GM19193 (cell line): Measurements from ENCODE around the gene DNPEP.

Experiments
- POLR2A ChIP-seq: IDR thresholded peaks from 4 replicates; pipeline ENCODE4 v1.6.1; 2011; ENCODE audit not compliant: insufficient read depth, insufficient read length; ENCODE audit errors: extremely low read depth

Gene DNPEP

DNA sequence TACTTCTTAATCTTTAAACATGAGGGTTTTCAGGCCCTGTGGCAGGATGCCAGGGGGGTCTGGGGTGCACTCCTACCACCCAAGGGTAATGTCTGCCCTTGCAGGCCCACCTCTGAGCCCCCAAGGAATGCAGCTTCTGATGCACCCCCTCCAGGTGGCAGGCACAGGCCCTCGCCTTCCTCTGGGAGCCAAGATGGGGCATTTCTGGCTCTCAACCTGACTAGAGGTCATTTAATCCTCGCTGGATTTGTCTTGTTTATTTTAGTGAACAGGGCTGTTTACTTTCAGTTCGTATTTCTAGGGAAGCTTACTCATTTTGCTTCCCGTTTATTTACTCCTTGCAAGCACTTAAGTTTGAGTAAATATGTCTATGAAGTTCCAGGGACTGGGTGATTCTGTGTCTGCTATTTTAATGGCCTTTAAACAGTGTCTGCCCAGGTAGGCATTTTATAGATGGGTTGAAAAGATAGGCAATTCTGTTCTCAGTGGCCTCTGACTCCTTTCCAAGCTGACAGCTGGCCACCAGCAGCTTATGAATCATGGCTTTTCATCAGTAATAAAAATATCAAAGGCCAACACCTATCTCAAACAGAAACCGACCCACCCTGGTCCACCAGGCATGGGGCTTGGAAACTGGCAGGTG lies 11.1 kb upstream of the DNPEP start:
- TF ChIP-seq POLR2A = no peak

DNA sequence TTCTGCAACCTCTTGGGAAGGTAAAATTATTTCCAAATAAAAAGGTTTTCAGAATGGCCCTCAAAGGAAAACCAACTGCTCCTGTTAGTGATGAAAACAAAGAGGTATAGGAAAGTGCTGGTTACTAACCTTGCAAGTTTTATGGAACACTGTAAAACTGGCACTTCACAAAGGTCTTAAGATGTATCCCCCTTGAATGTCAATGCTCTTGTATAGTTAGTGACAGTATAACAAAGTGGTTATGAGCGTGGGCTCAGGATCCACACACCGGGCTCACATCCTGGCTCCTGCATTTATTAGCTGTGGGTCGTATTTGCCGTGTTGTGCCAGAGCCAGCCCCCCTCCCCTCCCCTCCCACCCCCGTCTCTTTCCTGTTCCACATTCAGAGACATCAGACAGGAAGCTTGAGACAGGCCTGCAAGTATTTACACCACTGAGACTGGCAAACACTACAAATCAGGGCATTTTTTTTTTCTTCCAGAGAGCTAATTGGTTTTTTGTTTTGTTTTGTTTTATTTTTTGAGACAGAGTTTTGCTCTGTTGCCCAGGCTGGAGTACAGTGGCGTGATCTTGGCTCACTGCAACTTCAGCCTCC lies 9.2 kb upstream of the DNPEP start:
- TF ChIP-seq POLR2A = no peak

DNA sequence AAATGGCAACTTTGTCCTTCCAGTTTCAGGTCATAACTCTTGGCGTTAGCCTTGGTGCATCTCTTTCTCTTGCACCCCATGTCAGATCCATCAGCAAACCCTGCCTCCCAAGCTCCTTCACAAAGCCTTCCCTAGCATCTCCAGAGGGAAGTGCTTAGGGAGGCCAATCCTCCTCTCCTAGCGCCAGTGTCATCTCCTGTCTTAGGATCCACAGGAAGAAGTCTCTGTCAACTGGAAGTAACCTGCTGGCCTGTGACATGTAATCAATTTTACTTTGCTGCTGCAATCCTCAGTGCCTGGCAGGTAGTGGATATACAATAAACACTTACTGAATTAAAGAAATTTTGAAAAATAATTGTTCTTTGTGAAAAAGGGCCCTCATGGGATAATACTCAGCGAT lies 7.9 kb upstream of the DNPEP start:
- TF ChIP-seq POLR2A = no peak

DNA sequence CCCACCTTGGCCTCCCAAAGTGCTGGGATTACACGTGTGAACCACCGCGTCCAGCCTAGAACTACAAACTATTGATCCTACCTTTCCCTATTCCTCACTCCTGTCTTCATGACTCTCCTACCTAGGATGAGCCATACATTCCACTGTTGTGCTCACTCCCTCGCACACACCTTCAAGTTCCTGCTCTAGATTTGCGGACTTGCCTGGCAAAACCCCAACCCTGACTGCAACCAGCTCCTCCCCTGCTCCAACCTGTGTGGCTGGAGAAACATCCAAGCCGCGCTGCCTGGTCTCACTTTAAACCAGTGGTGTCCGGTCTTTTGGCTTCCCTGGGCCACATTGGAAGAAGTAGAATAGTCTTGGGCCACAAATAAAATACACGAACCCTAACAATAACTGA lies 5.0 kb upstream of the DNPEP start:
- no peak for TF ChIP-seq POLR2A

DNA sequence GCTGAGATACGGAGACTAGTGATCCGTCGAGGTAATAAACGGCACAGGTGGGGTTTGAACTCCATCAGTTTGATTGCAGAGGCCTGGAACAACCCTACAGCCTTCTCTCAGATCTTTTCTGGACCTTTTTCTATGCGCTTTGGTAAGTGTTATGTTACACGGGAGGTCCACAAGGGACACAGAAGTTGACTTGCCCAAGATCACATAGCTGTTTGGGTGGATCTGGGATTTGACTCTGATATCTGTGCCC lies 1.1 kb upstream of the DNPEP start:
- no peak for TF ChIP-seq POLR2A

DNA sequence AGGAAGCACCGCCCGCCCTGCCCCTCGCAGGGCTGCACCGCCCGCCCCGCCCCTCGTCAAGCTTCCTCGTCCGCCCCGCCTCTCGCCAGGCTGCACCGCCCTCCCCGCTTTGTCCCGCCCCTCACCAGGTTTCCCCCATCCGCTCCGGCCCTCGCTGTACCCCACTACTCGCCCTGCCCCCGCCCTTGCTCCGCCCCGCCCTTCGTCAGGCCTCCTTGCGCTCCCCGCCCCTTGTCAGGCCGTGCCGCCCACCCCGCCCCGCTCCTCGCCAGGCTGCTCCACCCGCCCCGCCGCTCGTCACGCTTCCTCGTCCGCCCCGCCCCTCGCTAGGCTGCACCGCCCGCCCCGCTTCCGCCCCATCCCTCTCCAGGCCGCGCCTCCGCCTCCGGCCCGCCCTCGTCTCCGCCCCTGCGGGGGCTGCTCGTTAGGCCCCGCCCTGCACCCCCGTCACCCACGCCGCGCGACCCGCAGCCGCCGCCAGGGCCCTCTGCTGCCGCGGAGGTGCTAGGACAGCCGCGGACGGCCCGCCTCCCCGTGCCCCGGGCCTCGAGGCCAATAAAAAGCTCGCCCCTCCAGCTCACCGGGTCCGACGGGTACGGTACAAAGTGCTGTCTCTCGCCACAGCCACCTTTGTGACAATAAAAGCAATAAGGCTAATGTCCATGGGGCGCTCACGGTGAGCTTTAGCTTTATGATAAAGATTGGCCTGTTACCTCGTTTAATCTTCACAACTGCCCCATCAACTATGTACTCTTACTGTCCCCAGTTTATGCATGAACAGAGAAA lies 602 bp upstream of the DNPEP start:
- peak; percentile 17 for TF ChIP-seq POLR2A

DNA sequence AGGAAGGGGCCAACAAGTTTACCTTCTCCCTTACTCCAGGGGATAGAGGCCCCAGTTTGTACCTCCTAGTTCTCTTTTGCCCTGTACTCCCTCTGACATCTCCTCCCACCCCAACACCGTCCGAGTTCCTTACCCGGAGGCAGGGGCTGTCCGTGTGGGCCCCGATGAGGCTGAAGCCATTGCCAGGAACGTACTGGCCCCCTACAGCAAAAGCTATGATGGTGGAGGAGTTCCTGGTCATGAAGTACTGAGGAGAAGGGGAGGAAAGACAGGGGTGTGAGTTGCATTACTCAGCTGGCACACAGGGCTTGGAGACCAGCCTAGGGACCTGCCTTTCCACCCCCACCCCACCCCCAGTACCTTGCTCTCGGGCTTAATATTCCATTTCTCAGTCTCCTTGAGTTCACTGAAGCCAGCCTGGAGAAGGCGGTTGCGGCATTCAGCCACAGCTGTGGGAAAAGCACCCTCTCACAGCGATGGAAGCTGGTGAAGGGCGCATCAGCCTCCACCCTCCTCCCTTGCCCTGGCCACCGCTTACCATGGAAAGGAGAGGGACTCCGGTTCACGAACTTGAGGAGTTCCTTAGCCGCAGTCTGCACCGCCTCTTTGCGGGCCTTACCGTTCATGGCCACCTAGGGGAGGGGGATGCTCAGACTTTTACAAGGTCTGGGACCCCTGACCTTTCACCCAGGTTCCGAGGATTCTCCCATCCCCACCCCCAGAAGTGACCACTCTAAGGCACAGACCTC lies 1.0 kb downstream of the DNPEP start:
- TF ChIP-seq POLR2A = no peak

DNA sequence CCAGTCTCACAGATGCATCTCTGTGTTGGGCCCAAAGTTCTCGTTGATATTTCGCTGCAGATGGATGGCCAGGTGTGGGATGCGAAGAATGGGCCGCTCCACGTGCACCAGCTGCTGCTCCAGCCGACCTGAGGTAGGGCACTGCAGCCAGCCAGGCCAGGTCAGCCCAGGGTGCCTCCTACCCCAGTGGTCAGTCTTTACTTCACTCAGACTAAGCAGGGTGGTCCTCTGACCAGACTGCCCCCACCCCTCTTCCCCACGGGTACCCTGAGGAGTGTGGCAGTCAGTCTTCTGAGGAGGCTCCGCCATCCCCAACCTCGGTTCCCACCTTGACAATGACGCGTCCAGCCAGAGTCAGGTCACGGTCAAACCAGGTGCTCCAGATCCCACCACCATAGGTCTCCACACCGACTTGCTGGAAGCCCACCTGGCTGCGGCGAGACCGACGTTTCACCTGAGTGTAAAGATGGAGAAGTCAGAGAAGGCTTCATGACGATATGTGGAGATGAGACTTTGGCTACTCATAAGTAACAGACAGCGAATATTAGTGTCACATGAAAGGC lies 1.7 kb downstream of the DNPEP start:
- no peak for TF ChIP-seq POLR2A

DNA sequence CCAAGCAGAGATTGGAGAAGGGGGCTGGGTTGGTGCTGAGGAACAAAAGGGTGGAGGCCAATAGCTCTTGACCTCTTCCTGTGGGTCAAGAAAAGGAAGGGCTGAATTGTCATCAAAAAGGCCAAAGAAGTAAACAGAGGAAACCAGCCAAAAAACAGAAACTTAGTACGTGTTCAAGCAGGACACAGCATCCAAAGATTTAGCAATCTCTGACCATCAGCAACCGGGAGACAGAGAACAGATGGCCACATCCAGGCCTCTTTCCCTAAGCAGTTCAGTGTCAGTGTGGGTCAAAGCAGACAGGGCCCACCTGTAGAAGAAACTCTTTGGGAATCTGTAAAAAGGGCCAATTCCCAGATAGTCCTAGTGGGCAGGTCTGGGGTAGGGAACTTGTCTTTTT lies 2.9 kb downstream of the DNPEP start:
- no peak for TF ChIP-seq POLR2A

DNA sequence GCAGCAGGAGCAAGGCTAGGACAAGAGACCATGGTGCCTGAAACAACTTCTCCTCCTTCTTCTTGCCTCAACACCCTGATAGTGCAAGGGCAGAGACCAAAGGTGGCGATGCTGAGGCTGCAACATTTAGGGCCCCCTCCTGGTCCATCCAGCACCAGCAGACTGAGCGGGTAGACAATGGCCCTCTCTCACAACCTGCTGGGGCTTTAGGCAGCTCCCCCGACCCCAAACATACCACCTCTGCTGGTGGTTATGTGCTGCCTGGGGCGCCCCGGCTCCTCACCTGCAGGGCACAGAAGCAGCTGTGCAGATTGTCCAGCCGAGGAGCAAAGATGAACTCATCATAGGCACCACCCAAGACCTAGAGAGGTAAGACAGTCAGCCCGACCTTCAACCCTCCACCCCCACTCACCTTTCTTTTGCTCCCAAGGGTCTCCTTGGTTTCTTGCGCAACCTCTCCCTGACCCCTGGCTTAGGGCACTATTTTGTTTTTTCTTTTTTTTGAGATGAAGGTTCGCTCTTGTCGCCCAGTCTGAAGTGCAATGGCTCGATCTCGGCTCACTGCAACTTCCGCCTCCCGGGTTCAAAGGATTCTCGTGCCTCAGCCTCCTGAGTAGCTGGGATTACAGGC lies 3.5 kb downstream of the DNPEP start:
- no peak for TF ChIP-seq POLR2A

DNA sequence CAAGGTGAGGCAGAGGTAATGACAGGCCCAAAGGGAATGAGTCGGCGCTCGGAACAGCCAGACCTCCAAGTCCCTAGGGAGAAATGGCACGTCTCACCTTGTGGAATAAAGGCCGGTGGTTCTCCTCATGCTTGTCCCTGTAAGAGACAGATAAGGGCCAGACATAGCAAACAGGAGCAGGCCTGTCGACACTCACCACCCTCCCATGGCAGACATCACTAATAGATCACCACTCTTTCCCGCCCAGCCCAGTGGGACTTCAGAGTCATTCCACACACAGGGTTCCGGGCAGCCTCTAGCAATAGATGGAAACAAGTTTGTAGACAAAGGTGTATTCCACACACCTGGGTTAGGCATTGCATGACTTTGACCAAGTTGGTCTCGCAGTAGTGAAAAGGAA lies 6.3 kb downstream of the DNPEP start:
- TF ChIP-seq POLR2A = no peak

DNA sequence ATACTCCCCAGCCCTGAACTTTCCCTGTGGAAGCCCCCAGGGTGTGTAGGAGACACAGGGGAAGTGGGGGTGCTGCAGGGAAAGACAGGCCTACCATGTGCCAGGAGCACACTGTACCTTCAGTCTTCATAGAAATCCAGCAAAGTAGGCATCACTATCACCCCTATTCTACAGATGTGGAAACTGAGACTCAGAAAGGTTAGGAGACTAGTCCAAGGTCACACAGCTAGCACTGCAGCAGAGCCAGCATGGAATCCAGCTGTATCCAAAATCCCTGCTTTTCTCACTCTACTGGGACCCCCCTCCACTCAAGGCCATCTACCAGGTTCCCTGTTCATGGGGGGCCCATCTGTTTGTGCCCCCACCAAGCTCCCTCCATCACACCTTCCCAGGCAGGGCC lies 6.8 kb downstream of the DNPEP start:
- TF ChIP-seq POLR2A = no peak

DNA sequence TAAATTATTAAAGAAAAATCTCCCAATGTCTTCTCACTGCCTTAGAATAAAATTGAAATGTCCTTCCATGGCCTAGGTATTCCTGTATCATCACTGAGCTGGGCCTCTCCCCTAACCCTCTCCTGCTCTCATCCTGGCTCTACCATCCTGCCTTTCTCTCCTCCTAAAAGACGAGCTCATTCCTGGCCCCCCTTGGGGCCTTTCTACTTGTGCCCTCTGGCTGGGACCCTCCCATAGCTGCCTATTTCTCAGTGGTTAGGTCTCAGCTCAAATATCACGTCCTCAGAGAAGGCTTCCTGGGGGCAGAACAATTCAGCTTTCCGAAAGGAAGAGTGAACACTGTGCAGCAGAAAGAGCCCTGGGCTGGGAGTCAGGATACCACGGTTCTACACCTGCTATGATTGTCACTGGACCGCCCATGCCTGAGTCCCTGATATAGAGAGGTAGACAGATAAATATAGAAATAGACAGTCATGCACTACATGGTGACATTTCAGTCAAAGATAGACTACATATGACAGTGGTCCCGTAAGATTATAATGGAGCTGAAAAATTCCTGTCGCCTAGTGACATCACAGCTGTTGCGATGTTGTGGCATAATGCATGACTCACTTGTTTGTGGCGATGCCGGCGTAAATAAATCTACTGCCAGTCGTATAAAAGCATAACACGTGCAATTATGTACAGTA lies 9.4 kb downstream of the DNPEP start:
- TF ChIP-seq POLR2A = no peak

DNA sequence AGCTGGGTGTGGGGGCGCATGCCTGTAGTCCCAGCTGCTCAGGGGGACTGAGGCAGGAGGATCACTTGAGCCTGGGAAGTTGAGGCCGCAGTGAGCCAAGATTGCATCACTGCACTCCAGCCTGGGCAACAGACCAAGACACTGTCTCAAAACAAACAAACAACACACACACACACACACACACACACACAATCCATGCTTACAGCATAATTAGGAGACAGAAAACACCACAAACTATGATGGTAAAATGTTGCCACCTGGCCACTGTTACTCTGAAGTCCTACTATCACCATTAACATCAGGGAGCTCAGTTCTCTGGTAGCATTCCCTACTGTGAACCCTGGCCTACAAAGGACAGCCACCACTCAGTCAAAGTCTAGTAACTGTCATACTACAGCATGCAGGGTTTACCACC lies 18.3 kb downstream of the DNPEP start:
- no peak for TF ChIP-seq POLR2A
